HCT116 (cell line): ENCODE data around the gene RBFOX2. TPM values are rescaled to one million over a fixed set of nuclear protein-coding genes. Genes with fewer than 3 reads are reported as not detected.

ENCODE experiments used
- ATAC-seq: fragments of 200-7000 bp; cut with Tn5 transposase; 2 replicates; pipeline ENCODE4 v1.9.1; 2020; ENCODE audit warnings: mild to moderate bottlenecking, moderate library complexity
- BruUV-seq: library from RNA; stranded (reverse); fragments of 400-500 nt; replicated peaks from 2 replicates; lab custom pipeline; 2021; lab: Mats Ljungman, UMichigan
- CTCF ChIA-PET: fragments of 300-600 bp; sonication (Branson Sonifier 250); formaldehyde crosslinking; loops from one replicate; lab custom pipeline; 2021; ENCODE audit warnings: antibody characterized with exemption; lab: Charles Lee
- POLR2A ChIA-PET: fragments of 300-600, 350-600 bp; sonication (Branson Sonifier 250); formaldehyde crosslinking; loops from one replicate; lab custom pipeline; 2021; ENCODE audit warnings: antibody characterized with exemption; lab: Charles Lee
- RAD21 ChIA-PET, 2 experiments: fragments of 300-600 bp; sonication (Branson Sonifier 250); formaldehyde crosslinking; loops; one replicate each; lab custom pipeline; 2023; ENCODE audit warnings: low total read pairs in 2 of 2; ENCODE audit not compliant: uncharacterized antibody in 2 of 2, unreplicated experiment in 2 of 2, low non-redundant PET in 1 of 2; lab: Charles Lee
- DNase-seq: peaks from one replicate; pipeline ENCODE4 v3.0.0-alpha.2; 2010; ENCODE audit warnings: low read depth, low spot score
- H2AFZ ChIP-seq: fragments of 200-600 bp; shearing (Covaris generic), sonication (generic); 2 replicates; pipeline ENCODE4 v1.6.1; 2017; ENCODE audit warnings: low read depth, mixed run types, mixed read lengths, antibody characterized with exemption, low read length; ENCODE audit not compliant: poor library complexity, severe bottlenecking
- H3K27ac ChIP-seq: 2 replicates; pipeline ENCODE4 v1.5.1; 2012; ENCODE audit warnings: low read depth, low read length
- H3K27me3 ChIP-seq: fragments of 200-600 bp; sonication (generic); 2 replicates; pipeline ENCODE4 v1.6.1; 2016; ENCODE audit warnings: mixed run types, low read length, mixed read lengths; ENCODE audit not compliant: insufficient read depth
- H3K36me3 ChIP-seq, 2 experiments: fragments of 200-500 bp in 1 of 2; fragments of 200-600 bp in 1 of 2; sonication (Bioruptor generic) in 1 of 2; sonication (generic) in 1 of 2; 2 replicates each; pipeline versions ENCODE4 v1.5.1 to v1.6.1; 2014 to 2016; ENCODE audit warnings: low read length in 2 of 2, inconsistent platforms in 1 of 2, mixed read lengths in 1 of 2, mixed run types in 1 of 2; ENCODE audit not compliant: insufficient read depth in 2 of 2, control insufficient read depth in 1 of 2
- H3K4me1 ChIP-seq, 2 experiments: fragments of 200-600 bp in 1 of 2; sonication (generic) in 1 of 2; 2 replicates each; pipeline versions ENCODE4 v1.5.1 to v1.6.1; 2012 to 2017; ENCODE audit warnings: low read length in 2 of 2, inconsistent platforms in 1 of 2, mild to moderate bottlenecking in 1 of 2, mixed read lengths in 1 of 2, mixed run types in 1 of 2, moderate library complexity in 1 of 2; ENCODE audit not compliant: insufficient read depth in 2 of 2, control insufficient read depth in 1 of 2
- H3K4me2 ChIP-seq: fragments of 200-600 bp; sonication (generic); 2 replicates; pipeline ENCODE4 v1.6.1; 2017; ENCODE audit warnings: mixed run types, low read length, mixed read lengths
- H3K4me3 ChIP-seq, 2 experiments: fragments of 200-600 bp in 1 of 2; sonication (generic) in 1 of 2; replicated peaks in 1 of 2; 2 replicates each; pipeline ENCODE4 v1.5.1; 2011 to 2016; ENCODE audit warnings: low read length in 2 of 2, control low read depth in 1 of 2, low read depth in 1 of 2, mild to moderate bottlenecking in 1 of 2, mixed read lengths in 1 of 2, mixed run types in 1 of 2
- H3K79me2 ChIP-seq: fragments of 200-600 bp; sonication (generic); 2 replicates; pipeline ENCODE4 v1.6.1; 2017; ENCODE audit warnings: mild to moderate bottlenecking, mixed run types, low read length, moderate library complexity, mixed read lengths; ENCODE audit not compliant: insufficient read depth
- H3K9ac ChIP-seq: fragments of 200-600 bp; sonication (generic); 2 replicates; pipeline ENCODE4 v1.6.1; 2016; ENCODE audit warnings: low read length, mixed read lengths
- H3K9me2 ChIP-seq: fragments of 200-600 bp; sonication (generic), shearing (Covaris generic); 2 replicates; pipeline ENCODE4 v1.6.1; 2017; ENCODE audit warnings: mixed run types, mild to moderate bottlenecking, moderate library complexity; ENCODE audit not compliant: insufficient read depth
- H3K9me3 ChIP-seq, 2 experiments: fragments of 200-500 bp in 1 of 2; fragments of 200-600 bp in 1 of 2; sonication (Bioruptor generic) in 1 of 2; sonication (generic) in 1 of 2; 2 replicates each; pipeline ENCODE4 v1.6.1; 2014 to 2017; ENCODE audit warnings: low read length in 2 of 2, mixed read lengths in 2 of 2, inconsistent platforms in 1 of 2, low read depth in 1 of 2, mild to moderate bottlenecking in 1 of 2, mixed run types in 1 of 2, moderate library complexity in 1 of 2; ENCODE audit not compliant: control insufficient read depth in 1 of 2, insufficient read depth in 1 of 2
- H4K20me1 ChIP-seq: fragments of 200-600 bp; sonication (generic), shearing (Covaris generic); 2 replicates; pipeline ENCODE4 v1.6.1; 2017; ENCODE audit warnings: mixed run types, mild to moderate bottlenecking, moderate library complexity; ENCODE audit not compliant: insufficient read depth
- ATF3 ChIP-seq: IDR thresholded peaks from 2 replicates; pipeline ENCODE4 v1.6.1; 2012
- EGR1 ChIP-seq: IDR thresholded peaks from 2 replicates; pipeline ENCODE4 v1.6.1; 2012; ENCODE audit warnings: low read depth
- ELF1 ChIP-seq: IDR thresholded peaks from 2 replicates; pipeline ENCODE4 v1.6.1; 2012; ENCODE audit warnings: low read depth, borderline replicate concordance
- EZH2phosphoT487 ChIP-seq: fragments of 200-600 bp; IDR thresholded peaks from 2 replicates; pipeline ENCODE4 v1.6.1; 2018; ENCODE audit warnings: antibody characterized with exemption, borderline replicate concordance
- FOSL1 ChIP-seq: IDR thresholded peaks from 2 replicates; pipeline ENCODE4 v1.6.1; 2012; ENCODE audit warnings: low read depth
- JUND ChIP-seq: IDR thresholded peaks from 2 replicates; pipeline ENCODE4 v1.6.1; 2012
- POLR2A ChIP-seq: IDR thresholded peaks from 2 replicates; pipeline ENCODE4 v1.7.0; 2011; ENCODE audit warnings: borderline replicate concordance; ENCODE audit not compliant: insufficient read depth, insufficient read length; ENCODE audit errors: extremely low read depth
- POLR2AphosphoS5 ChIP-seq: IDR thresholded peaks from 2 replicates; pipeline ENCODE4 v1.6.1; 2011; ENCODE audit warnings: mild to moderate bottlenecking, low read depth, low read length, moderate library complexity
- RAD21 ChIP-seq: IDR thresholded peaks from 2 replicates; pipeline ENCODE4 v1.6.1; 2012; ENCODE audit warnings: low read depth, mild to moderate bottlenecking
- SP1 ChIP-seq: IDR thresholded peaks from 2 replicates; pipeline ENCODE4 v1.6.1; 2012; ENCODE audit warnings: low read depth
- SRF ChIP-seq: IDR thresholded peaks from 2 replicates; pipeline ENCODE4 v1.6.1; 2012; ENCODE audit warnings: low read depth
- TCF7L2 ChIP-seq: IDR thresholded peaks from 2 replicates; pipeline ENCODE4 v1.7.0; 2011; ENCODE audit warnings: borderline replicate concordance, inconsistent platforms; ENCODE audit not compliant: insufficient read depth, insufficient read length; ENCODE audit errors: extremely low read depth
- YY1 ChIP-seq: IDR thresholded peaks from 2 replicates; pipeline ENCODE4 v1.6.1; 2011; ENCODE audit warnings: low read length, low read depth, moderate library complexity, mild to moderate bottlenecking; ENCODE audit not compliant: insufficient replicate concordance; ENCODE audit errors: extremely low read depth
- ZFX ChIP-seq: fragments of 450-650 bp; IDR thresholded peaks from 2 replicates; pipeline ENCODE4 v1.6.1; 2017
- ZNF274 ChIP-seq: fragments of 200-500 bp; sonication (Bioruptor generic); IDR thresholded peaks from 2 replicates; pipeline ENCODE4 v1.6.1; 2014; ENCODE audit warnings: mild to moderate bottlenecking, low read depth, low read length, inconsistent platforms
- intact Hi-C: fragments of 100-400 bp; cut with micrococcal nuclease; formaldehyde crosslinking; loops from 2 replicates; pipeline ENCODE4 v1.10.0; 2022
- total RNA-seq: library from RNA; stranded (reverse); gene quantifications from one replicate; pipeline ENCODE4 v1.2.1, GENCODE V29; 2021; ENCODE audit not compliant: unreplicated experiment
- TF ChIP-seq, protein P1 (sequence below): IDR thresholded peaks from 2 replicates; pipeline ENCODE4 v1.6.1; 2012
- TF ChIP-seq, protein P2 (sequence below): IDR thresholded peaks from 2 replicates; pipeline ENCODE4 v1.6.1; 2012; ENCODE audit warnings: low read depth
- TF ChIP-seq, protein P3 (sequence below), 3 experiments: fragments of 200-600 bp in 1 of 3; sonication (generic) in 1 of 3; IDR thresholded peaks in 2 of 3; conservative IDR thresholded peaks in 1 of 3; 2 replicates each; pipeline ENCODE4 v1.5.1; 2012 to 2017; ENCODE audit warnings: low read depth in 2 of 3, low read length in 2 of 3, antibody characterized with exemption in 1 of 3, borderline replicate concordance in 1 of 3, control low read depth in 1 of 3, mild to moderate bottlenecking in 1 of 3, mixed read lengths in 1 of 3, mixed run types in 1 of 3, moderate library complexity in 1 of 3; ENCODE audit not compliant: insufficient read depth in 1 of 3

Gene RBFOX2
- total RNA-seq, 1 experiment from 2014 or later = 83.9 TPM

- peaks cover 82% of the 10 kb centered on the region for H3K79me2 ChIP-seq
These were observed 57.8 kb downstream of the RBFOX2 start for GRCh38 chr22:35970616-35971455.

More at GRCh38 chr22:35970616-35971455, 57.8 kb downstream of the RBFOX2 start:
- no peaks in the 10 kb centered on the region for H3K9me2 ChIP-seq
- H3K27ac ChIP-seq = no peak overlapping the region
- no TSS peak for BruUV-seq
- no peaks in the 10 kb centered on the region for H3K9me3 ChIP-seq
- no peaks in the 10 kb centered on the region for H3K36me3 ChIP-seq
- 0 out of 4 replicates have a peak, but pooled peaks cover 0 to 3% of the 10 kb centered on the region in 2 experiments for H3K4me1 ChIP-seq
- ChIA-PET RAD21 (no interaction called here), CTCF (interaction anchor here (0.9 kb wide), 1 partner anchor 95 kb away, joined by 3 read pairs; no protein-coding TSS in a partner anchor), POLR2A (no interaction called here)
- ATAC-seq = no peak
- no peak overlapping the region for H3K4me3 ChIP-seq
- DNase-seq = no peak
- H4K20me1 ChIP-seq = peaks cover 4% of the 10 kb centered on the region; the same call in 1 of the 2 replicates
- H3K4me2 ChIP-seq = no peak overlapping the region
- H2AFZ ChIP-seq = no peak overlapping the region
- no peaks in the 10 kb centered on the region for H3K27me3 ChIP-seq
- intact Hi-C loops = no loop called here
- H3K9ac ChIP-seq = no peak overlapping the region
- TF ChIP-seq FOSL1 (no peak), SRF (no peak), RAD21 (no peak), ATF3 (no peak), EZH2phosphoT487 (no peak), YY1 (no peak), TCF7L2 (no peak), EGR1 (no peak), ZFX (no peak), SP1 (no peak), POLR2AphosphoS5 (no peak), JUND (no peak), ZNF274 (no peak), ELF1 (no peak), POLR2A (no peak)
- TF ChIP-seq, protein P1, sequence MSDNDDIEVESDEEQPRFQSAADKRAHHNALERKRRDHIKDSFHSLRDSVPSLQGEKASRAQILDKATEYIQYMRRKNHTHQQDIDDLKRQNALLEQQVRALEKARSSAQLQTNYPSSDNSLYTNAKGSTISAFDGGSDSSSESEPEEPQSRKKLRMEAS = no peak
- TF ChIP-seq, protein P2, sequence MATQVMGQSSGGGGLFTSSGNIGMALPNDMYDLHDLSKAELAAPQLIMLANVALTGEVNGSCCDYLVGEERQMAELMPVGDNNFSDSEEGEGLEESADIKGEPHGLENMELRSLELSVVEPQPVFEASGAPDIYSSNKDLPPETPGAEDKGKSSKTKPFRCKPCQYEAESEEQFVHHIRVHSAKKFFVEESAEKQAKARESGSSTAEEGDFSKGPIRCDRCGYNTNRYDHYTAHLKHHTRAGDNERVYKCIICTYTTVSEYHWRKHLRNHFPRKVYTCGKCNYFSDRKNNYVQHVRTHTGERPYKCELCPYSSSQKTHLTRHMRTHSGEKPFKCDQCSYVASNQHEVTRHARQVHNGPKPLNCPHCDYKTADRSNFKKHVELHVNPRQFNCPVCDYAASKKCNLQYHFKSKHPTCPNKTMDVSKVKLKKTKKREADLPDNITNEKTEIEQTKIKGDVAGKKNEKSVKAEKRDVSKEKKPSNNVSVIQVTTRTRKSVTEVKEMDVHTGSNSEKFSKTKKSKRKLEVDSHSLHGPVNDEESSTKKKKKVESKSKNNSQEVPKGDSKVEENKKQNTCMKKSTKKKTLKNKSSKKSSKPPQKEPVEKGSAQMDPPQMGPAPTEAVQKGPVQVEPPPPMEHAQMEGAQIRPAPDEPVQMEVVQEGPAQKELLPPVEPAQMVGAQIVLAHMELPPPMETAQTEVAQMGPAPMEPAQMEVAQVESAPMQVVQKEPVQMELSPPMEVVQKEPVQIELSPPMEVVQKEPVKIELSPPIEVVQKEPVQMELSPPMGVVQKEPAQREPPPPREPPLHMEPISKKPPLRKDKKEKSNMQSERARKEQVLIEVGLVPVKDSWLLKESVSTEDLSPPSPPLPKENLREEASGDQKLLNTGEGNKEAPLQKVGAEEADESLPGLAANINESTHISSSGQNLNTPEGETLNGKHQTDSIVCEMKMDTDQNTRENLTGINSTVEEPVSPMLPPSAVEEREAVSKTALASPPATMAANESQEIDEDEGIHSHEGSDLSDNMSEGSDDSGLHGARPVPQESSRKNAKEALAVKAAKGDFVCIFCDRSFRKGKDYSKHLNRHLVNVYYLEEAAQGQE = no peak
- TF ChIP-seq, protein P3, sequence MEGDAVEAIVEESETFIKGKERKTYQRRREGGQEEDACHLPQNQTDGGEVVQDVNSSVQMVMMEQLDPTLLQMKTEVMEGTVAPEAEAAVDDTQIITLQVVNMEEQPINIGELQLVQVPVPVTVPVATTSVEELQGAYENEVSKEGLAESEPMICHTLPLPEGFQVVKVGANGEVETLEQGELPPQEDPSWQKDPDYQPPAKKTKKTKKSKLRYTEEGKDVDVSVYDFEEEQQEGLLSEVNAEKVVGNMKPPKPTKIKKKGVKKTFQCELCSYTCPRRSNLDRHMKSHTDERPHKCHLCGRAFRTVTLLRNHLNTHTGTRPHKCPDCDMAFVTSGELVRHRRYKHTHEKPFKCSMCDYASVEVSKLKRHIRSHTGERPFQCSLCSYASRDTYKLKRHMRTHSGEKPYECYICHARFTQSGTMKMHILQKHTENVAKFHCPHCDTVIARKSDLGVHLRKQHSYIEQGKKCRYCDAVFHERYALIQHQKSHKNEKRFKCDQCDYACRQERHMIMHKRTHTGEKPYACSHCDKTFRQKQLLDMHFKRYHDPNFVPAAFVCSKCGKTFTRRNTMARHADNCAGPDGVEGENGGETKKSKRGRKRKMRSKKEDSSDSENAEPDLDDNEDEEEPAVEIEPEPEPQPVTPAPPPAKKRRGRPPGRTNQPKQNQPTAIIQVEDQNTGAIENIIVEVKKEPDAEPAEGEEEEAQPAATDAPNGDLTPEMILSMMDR (IDR thresholded peaks at IDR 0.05 in 2 of 3, conservative IDR thresholded peaks at IDR 0.05 in 1 of 3; ENCODE audit: borderline replicate concordance in 1 of 3, insufficient read depth in 1 of 3, low read depth in 2 of 3, low read length in 2 of 3) = no peak
